LHCN-M2 (cell line): ENCODE measurements around the gene PPP2R1B. TPM values are rescaled to one million over a fixed set of nuclear protein-coding genes. Genes with fewer than 3 reads are reported as not detected.
A peak's percentile ranks its signal among the peaks of the same experiment; 100 is the strongest.
"Not testable (repeated sequence)": the region's sequence is repeated elsewhere in the genome, so short reads cannot be mapped to it uniquely, and the experiment has no call there.

Source experiments
- DNase-seq: peaks from one replicate; pipeline ENCODE4 v3.0.0-alpha.2; 2012; ENCODE audit warnings: low read depth
- total RNA-seq: library from RNA; depleted of rRNA; stranded (reverse); fragments of >200 nt; gene quantifications from 2 replicates; pipeline ENCODE4 v1.2.3, GENCODE V29; 2014

PPP2R1B gene
- total RNA-seq, 1 experiment from 2014 or later, result 32.3 TPM

DNA sequence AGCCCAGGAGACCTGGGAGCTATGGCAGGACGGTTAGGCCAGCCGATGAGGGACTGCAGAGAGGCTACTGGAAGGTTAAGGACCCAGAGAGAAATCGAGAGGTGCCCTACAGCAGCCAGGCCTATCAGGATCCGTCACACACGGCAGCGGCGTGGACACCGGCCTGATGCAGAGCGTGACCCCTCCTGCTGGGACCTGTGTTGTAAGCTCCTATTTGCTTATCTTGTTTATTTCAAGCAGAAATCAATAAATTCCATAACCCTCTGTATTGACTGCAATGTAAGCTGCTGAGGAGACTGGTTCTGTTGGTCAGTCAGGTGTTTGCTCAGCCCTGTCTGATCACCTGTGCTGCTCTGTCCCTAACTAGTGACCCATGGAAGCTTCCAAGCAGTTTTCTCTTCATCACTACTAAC is 39.9 kb downstream of the PPP2R1B start:
- DNase-seq, result no peak

DNA sequence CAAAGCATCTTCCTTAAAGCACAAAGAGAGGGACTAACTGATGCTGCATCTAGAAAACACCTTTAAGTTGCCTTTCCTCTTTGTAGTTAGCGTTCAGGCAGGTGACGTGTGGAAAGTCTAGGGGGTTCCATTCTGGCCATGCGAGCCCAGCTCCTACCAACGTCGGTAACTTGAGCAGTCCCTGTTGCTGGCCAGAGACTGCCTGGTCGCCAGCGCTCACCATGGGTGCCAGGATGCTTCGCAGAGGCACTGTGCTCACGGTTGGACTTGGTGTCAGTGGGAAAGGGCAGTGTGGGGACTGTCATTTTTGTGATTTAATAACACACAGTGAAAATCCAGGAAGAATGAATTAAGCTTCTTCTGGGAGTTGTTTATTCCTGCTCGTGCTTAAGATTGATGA is 40.6 kb downstream of the PPP2R1B start:
- no peak for DNase-seq

DNA sequence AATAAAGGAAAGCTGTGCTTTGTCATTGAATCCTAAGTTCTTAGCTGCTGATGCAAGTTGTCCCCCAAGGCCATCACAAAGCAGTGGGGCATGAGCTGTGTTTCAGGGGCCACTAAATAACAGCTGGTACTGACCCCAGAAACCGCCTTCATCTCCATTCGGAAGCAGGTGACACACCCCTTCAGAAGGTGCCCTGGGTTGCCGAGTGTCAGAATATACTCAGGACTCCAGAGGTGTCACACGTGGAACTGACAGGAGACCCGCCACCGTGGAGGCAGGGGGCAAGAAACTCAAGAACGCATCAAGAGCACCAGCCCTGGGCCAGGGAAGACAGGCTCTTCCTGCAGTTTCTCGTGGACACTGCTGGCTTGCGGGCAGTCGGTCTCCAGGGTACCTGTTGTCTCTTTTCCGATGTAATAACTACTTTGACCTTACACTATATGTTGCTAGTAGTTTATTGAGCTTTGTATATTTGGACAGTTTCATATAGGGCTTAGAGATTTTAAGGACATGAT is 41.5 kb downstream of the PPP2R1B start:
- no peak for DNase-seq

DNA sequence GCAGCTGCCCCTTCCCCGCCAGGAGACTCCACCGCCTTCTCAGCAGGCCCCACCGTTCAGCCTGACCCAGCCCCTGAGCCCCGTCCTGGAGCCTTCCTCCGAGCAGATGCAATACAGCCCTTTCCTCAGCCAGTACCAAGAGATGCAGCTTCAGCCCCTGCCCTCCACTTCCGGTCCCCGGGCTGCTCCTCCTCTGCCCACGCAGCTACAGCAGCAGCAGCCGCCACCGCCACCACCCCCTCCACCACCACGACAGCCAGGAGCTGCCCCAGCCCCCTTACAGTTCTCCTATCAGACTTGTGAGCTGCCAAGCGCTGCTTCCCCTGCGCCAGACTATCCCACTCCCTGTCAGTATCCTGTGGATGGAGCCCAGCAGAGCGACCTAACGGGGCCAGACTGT is 42.6 kb downstream of the PPP2R1B start:
- DNase-seq, result no peak

DNA sequence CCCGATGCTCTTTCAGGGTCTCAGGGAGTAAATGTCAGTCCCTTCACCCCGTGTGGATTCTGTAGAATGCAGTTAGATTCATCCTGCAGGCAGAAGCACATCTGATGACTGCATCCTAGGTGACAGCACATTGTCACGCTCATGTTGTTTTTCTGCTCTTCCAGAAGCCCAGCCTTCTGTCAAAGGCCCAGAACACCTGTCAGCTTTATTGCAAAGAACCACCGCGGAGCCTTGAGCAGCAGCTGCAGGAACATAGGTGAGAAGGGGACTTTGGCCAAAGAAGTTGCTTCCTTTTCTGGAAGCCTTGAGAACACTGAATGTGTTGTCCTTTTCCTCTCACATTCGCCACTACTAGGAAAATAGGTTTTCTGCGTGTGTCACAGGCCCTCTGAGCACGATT is 43.7 kb downstream of the PPP2R1B start:
- no peak for DNase-seq

DNA sequence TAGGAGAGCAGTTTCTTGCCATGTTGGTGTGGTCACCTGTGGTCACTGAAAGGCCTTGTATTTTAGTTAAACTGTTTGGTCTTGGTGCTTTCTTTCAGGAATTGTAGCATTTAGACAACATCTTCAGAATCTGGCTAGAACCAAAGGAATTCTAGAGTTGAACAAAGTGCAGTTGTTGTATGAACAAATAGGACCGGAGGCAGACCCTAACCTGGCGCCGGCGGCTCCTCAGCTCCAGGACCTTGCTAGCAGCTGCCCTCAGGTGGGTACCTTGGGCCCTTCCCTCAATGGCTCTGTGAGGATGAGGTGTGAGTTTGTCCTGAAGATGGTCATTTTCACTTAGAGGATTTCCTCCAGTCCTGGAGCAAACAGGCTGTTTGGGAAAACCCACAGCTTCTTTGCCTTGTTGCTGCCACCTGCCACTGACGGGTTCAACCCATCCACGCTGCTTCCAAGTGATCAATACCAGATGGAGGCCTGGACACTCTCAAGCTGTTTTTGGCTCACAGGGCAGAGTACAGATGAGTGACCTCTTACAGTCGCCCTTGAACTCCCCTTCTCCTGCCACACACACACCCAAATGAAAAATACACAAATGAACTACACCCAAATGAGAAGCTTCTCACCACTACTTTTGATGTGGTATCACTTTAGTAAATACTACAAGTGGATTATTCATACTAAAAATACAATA is 45.2 kb downstream of the PPP2R1B start:
- DNase-seq, result no peak

DNA sequence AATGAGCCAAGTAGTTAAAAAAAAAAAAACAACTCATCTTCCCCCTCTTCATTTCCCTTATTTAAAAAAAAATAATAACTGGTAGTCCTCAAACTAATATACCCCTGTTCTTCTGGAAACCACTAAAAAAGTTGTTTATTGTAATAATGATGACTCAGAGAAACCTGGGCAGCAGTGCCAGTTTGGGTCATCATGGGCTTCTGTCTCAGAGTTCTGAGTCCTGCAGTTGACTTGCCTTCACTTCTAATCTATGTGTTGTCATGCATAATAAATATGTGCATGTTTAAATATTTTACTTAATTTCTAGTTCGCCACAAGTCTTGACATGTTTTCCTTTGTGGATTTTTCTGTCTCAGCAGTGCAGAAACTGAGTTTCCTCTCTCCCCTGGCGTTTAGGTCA is 46.8 kb downstream of the PPP2R1B start:
- peak; percentile 64 for DNase-seq

DNA sequence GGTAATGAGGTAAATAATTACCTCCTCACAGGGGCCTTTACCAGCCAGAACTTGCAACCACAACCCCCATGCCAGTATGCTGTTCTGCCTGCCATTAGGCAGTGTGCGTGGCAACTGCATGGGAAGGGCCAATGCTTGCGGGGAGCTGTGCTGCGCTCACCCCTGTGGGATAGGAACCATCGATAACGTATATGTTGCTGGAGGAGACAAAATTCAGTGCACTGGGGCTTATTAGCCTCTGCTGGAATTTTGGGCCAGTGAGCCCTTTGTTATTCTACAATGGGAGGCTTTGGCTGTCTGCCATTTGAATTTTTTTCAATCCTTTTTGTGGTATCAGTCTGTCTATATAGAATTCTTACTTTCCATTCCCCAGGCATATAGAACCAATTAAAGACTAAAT is 47.3 kb downstream of the PPP2R1B start:
- no peak for DNase-seq

DNA sequence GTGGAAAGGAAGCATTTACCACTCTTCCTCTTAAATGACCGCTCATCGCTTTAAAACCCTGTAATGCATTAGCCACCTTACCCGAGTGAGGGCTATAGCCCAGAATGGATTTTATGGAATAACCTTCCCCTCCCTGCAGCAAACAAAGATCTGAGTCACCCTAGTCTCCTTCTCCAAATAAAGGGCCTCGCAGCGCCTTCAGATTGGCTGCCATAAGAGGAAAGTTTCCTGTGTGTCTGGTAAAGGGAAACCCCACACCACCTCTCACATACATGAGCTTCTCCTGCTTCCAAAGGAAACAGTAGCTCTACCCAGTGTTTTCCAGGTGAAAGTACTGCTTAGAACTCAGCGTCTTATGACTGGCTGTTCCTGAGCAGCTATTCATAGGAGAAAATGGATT is 47.8 kb downstream of the PPP2R1B start:
- peak; percentile 49 for DNase-seq

DNA sequence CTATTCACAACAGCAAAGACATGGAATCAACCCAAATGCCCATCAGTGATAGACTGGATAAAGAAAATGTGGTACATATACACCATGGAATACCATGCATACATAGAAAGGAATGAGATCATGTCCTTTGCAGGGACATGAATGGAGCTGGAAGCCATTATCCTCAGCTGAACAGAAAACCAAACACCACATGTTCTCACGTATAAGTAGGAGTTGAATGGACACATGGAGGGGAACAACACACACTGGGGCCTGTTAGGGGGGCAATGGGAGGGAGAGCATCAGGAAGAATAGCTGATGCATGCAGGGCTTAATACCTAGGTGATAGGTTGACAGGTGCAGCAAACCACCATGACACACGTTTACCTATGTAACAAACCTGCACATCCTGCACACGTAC is 48.5 kb downstream of the PPP2R1B start:
- not testable (repeated sequence) for DNase-seq

DNA sequence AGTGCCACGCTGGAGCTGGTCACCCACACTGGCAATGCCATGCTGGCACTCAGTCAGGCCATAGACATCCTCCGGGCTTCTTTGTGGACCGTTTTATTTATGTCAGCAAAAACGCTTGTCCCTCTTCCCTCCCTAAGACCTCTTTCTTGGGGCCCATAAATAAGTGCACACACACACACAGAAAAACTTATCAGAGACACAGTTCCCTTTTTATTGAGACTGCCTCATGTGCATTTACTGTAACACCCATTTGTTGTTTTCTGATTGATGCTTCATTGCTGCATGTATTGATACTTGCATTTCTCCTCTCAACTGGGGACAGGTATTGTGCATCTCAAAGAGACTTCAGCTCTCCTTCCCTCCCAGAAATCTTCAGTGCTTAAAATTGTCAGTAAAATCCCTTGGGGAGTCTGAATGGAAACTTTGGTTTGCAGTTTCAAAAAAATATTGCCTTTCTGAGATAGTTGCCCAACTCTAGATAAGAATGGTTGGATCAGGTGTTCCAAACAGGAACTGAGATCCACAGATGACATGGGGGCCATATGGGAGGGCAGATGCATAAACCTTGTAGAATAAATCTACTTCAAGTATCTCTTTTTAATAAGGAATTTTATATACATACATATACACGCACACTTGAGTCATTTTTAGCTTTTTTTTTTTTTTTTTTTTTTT is 50.9 kb downstream of the PPP2R1B start:
- DNase-seq, result no peak

DNA sequence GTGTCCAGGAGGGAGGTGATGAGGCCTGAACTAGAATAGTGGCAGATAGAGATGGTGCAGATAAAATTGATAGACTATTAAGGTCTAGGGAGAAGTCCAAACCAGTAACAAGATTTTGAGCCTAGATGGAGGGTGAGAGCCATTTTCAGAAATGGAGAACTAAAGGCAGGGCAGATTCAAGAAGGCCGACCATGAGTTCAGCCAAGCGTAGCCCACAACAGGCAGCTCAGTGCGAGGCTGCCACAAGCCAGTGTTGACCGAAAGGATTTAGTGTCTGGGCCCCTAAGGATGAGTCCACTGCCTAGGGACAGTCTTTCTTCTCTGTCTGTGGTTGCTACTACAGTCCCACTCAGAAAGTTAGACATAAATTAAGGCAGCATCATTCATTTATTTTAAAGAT is 51.7 kb downstream of the PPP2R1B start:
- DNase-seq, result no peak

DNA sequence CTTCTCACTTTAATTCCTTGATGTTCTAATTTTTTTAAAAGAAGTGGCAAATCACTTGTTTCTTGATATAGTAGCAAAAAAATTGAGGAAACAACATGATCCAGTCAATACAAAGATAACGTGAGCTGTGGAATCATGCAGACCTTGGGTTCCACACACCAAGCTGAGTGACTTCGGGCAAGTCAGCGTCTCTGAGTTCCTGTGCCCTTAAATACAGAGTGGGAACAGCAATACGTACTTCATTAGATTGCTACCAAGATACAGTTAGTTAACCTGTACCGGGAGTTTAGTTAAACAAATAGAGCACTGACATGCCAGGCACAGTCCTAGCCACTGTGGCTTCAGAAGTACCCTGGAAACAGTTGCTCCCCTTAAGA is 58.5 kb downstream of the PPP2R1B start:
- no peak for DNase-seq

DNA sequence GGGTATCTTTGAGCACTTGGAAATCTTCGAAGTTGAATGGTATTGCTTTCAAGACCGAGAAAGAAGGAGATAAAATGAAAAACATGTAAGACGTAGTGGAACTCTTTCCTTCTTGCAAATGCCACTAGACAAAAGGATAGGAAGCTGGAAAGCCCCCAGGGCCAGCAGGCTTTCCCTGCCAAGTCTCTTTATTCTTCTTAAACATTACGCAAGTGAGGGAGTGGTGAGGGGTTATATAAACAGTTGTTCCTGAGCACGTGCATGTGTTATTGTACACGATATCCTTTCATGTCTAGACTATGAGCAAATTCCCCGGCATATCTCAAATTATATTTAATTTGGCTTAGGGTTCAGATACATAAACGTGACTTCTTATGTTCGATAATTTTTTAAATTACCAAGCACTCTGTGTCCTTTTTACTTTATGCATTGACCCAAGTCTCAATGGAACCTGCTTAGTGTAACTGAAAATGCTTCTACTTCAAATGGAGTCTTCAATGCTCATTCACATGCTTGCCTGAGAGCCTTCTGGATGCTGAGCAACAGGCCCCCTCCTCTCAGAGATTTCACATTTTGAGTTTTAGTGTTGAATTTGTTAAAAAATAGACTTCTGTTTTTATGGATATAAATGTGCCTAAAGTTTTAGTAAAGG is 59.0 kb downstream of the PPP2R1B start:
- DNase-seq, result peak; percentile 31

DNA sequence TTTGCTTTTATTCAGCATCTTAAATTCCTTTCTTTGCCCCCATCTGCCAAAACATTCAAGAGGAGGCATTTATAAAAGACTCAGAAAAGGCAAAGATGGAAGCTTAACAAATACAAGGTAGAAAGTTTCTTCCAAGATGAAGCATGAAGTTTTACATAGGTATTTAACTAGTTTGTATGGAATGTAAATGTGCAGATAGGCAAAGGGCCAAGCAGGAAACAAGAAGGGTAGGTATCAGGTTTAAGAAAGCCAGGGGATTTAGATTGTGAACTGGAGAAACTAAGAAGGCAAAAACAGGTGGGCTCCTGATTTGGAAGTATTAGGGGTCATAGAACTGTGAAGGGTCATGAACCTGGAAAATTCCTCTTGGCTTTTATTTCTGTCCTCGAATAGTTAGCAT is 62.6 kb downstream of the PPP2R1B start:
- no peak for DNase-seq

DNA sequence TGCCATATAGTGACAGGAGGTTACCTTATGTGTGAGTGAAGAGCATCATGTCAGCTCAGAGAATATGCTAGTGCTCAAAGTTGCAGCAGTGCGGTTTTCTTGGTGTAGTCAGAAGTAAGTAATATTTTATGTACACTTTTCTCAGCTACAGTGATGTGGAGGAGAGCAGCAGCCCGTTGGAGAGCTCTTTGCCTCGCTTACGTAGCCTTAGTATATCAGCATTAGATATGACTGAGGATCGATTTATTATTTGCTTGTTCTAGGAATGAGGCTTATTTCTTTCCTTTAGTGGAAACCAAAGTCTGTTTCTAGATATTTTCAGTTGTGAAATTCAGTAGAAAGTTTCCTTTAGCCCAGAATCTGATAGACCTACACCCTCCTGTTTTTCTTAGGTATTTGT is 63.6 kb downstream of the PPP2R1B start:
- no peak for DNase-seq

DNA sequence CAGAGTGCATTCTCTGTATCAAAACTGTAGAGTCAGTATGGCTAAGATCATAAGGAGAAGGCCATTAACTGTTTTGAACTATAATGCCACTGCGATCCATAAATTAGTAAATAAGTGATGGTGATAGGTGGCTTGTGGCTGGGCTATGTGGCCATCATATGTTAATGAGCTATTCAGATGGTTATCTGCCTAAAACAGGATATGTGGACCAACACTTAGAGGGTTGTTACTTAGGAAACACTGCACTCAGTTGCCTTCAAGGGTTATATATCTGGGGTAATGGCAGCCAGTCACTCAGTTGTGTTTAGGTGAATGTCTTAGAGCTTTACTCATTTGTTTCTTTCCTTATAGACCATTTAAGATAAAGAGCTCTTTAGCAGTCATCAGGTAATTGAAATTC is 66.0 kb downstream of the PPP2R1B start:
- DNase-seq, result no peak

DNA sequence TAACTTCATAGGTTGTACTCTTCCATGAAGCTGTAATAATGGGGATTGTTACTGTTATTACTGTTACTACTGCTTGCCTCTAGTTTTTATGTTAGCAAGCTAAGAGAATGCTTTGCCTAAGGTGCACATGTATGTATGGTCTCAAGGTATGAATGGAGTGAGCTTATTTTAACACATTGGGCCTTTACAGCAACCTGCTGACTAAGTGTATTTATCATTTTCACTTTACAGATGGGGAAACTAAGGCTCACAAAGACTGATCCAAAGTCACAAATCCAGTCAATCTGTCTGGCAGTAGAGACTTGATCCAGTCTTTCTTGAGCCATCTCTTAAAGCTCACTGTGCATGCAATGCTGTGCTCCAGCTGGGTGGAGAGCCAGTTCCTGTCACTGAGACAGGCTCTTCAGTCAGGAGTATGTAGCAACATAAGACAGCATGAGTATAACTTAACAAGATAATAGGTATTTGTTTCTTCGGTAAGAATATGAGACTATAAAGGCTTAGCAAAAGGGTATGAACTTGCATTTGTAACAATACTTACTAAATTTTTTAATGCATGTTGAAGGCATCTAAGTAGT is 66.5 kb downstream of the PPP2R1B start:
- DNase-seq, result no peak

DNA sequence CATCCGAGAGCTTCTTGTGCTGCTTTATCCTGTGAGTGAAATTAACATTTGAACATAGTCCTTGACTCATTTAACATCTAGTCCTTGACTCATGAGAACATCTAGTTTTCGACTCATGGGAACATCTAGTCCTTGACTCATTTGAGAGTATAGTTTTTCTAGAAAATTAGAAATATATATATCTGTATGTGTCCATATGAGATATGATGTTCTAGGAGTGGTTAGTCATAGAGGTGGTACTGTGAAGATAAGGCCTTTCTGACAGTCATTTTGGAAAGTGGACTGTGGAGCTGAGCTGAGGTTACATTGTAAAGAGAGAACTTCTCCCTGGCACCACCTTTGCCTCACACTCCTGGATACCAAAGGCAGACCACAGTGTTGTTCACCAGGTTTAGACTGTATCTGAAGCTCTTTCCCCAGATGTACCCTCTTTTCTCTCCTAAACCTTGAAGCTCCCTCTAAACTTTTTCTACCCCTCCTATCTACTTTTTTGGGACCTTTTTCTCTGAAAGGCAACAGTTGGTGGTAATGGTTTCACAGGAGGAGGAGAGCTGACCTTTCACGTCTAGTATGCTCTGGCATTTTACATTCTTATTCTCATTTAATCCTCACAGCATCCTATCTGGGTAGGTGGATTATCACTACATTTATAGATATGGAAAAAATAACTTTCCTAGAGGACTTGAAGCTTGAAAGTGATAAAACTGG is 67.2 kb downstream of the PPP2R1B start:
- DNase-seq, result peak; percentile 60

DNA sequence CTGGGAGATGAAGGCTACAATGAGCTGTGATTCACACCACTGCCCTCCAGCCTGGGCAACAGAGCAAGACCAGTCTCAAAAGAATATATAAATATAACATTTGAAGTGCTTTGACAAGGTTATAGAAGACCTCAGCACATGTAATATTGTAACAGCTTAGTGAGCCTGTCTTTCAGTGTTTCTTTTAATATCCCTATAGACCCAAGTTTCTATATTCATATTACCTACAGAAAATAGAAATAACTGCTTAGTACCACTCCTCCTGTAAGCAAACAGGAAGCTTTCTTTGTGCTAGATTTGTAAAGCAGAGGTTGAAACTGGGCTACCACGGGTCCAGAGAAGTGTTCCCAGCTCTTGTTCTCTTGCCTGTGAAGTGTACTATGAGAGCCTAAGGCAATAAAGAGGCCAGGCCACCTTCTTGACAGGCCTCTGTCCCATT is 68.2 kb downstream of the PPP2R1B start:
- DNase-seq, result no peak

DNA sequence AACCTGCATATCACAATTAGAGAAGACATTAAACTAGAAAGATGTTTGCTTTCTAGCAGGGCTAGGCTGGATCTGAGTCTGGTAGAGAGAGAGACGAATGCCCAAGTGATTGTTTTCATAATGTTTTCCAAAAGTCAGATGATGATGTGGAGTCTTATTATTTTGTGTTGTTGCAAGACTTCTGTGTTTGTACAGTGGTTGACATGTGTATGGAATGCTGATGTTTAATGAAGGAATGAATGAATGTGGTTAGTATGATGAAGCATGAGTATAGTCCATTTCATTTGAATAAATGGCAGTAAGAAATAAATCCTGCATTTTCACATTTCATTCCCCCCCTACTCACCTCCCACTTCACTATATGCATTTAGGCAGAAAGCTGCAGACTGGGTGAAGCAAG is 69.6 kb downstream of the PPP2R1B start:
- DNase-seq, result peak; percentile 76

DNA sequence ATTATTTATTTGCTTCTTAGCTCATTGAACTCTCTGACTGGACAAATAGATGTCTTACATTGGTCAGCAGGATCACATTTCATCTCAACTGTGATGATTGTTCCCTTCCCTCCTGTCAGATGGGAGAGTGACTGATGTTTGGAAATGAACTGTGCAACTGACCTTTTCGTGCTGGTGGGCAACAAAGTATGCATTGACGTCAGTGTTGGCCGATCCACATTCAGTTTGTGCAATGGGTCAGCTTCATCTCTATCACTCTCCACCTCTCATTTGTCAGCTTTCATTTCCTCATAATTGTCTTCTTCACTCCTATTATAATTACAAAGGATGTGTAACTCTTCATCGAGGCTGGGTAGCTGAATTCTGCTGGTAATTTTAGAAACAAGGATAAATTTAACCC is 71.3 kb downstream of the PPP2R1B start:
- peak; percentile 87 for DNase-seq
